Measurements from ENCODE around the gene ZNF181. TPM values are rescaled to one million over a fixed set of nuclear protein-coding genes. Genes with fewer than 3 reads are reported as not detected.

The ZNF181 gene
- total and polyA plus RNA-seq, 12 donors = 5.9 to 30.2 (median 16.7) TPM

GRCh38 chr19:34757441-34757840 lies 23.4 kb downstream of the ZNF181 start:
- no peaks in the 10 kb centered on the region for H3K27me3 ChIP-seq
- no peaks in the 10 kb centered on the region for H3K4me1 ChIP-seq (replicated peaks in 1 of 2)
- H3K36me3 ChIP-seq (replicated peaks in 1 of 2) = no peaks in the 10 kb centered on the region
- 92 to 96% (median 94%) methylated on average over 4 of the region's 4 CpGs for WGBS, 4 donors
- TF ChIP-seq POLR2A (IDR thresholded peaks at IDR 0.05) (no peak), CTCF (IDR thresholded peaks at IDR 0.05) (no peak)
- no peak for DNase-seq
- no peak overlapping the region for H3K27ac ChIP-seq
- intact Hi-C loops (cut with DNase I) = no loop called here
- peaks cover 6 to 86% (median 12%) of the 10 kb centered on the region in 3 donors for H3K9me3 ChIP-seq (replicated peaks in 1 of 3)
- H3K4me3 ChIP-seq = no peak overlapping the region

GRCh38 chr19:34759218-34759917 lies 25.3 kb downstream of the ZNF181 start:
- H3K4me3 ChIP-seq = no peak overlapping the region
- intact Hi-C loops (cut with DNase I) = no loop called here
- TF ChIP-seq POLR2A (IDR thresholded peaks at IDR 0.05) (no peak), CTCF (IDR thresholded peaks at IDR 0.05) (no peak)

GRCh38 chr19:34766386-34766785 lies 32.3 kb downstream of the ZNF181 start:
- Histone ChIP-seq H3K4me3 (no peak overlapping the region), H3K36me3 (replicated peaks in 1 of 2) (peaks cover 0 to 42% of the 10 kb centered on the region in 2 donors), H3K27me3 (no peaks in the 10 kb centered on the region), H3K4me1 (replicated peaks in 1 of 2) (no peaks in the 10 kb centered on the region), H3K9me3 (replicated peaks in 1 of 3) (peaks cover 0 to 30% (median 10%) of the 10 kb centered on the region in 3 donors), H3K27ac (no peak overlapping the region)
- no peak for DNase-seq
- WGBS, 4 donors = 92 to 99% (median 97%) methylated on average over 2 of the region's 2 CpGs
- TF ChIP-seq POLR2A (IDR thresholded peaks at IDR 0.05) (no peak), CTCF (IDR thresholded peaks at IDR 0.05) (no peak)
- intact Hi-C loops (cut with DNase I) = no loop called here

More at GRCh38 chr19:34759218-34759917, 25.3 kb downstream of the ZNF181 start:
- DNase-seq = no peak
- 94 to 98% (median 97%) methylated on average over 11 of the region's 11 CpGs for WGBS, 4 donors
- Histone ChIP-seq H3K36me3 (replicated peaks in 1 of 2) (no peaks in the 10 kb centered on the region), H3K27ac (no peak overlapping the region), H3K9me3 (replicated peaks in 1 of 3) (peaks cover 6 to 94% (median 19%) of the 10 kb centered on the region in 3 donors), H3K27me3 (no peaks in the 10 kb centered on the region), H3K4me1 (replicated peaks in 1 of 2) (no peaks in the 10 kb centered on the region)

GRCh38 chr19:34767951-34768350 lies 33.9 kb downstream of the ZNF181 start:
- H3K9me3 ChIP-seq (replicated peaks in 1 of 3) = peaks cover 0 to 18% (median 2%) of the 10 kb centered on the region in 3 donors
- intact Hi-C loops (cut with DNase I) = no loop called here
- peaks cover 0 to 42% of the 10 kb centered on the region in 2 donors for H3K36me3 ChIP-seq (replicated peaks in 1 of 2)
- 78 to 98% (median 97%) methylated on average over 3 of the region's 3 CpGs for WGBS, 4 donors
- peaks cover 3 to 8% of the 10 kb centered on the region in 2 donors for H3K4me1 ChIP-seq (replicated peaks in 1 of 2)
- H3K4me3 ChIP-seq = no peak overlapping the region
- no peak for DNase-seq
- H3K27ac ChIP-seq = no peak overlapping the region
- no peaks in the 10 kb centered on the region for H3K27me3 ChIP-seq
- TF ChIP-seq POLR2A (IDR thresholded peaks at IDR 0.05) = no peak
- no peak for TF ChIP-seq CTCF (IDR thresholded peaks at IDR 0.05)
